Measurements from ENCODE around the gene NQO1.
A peak's percentile ranks its signal among the peaks of the same experiment; 100 is the strongest.

DNA sequence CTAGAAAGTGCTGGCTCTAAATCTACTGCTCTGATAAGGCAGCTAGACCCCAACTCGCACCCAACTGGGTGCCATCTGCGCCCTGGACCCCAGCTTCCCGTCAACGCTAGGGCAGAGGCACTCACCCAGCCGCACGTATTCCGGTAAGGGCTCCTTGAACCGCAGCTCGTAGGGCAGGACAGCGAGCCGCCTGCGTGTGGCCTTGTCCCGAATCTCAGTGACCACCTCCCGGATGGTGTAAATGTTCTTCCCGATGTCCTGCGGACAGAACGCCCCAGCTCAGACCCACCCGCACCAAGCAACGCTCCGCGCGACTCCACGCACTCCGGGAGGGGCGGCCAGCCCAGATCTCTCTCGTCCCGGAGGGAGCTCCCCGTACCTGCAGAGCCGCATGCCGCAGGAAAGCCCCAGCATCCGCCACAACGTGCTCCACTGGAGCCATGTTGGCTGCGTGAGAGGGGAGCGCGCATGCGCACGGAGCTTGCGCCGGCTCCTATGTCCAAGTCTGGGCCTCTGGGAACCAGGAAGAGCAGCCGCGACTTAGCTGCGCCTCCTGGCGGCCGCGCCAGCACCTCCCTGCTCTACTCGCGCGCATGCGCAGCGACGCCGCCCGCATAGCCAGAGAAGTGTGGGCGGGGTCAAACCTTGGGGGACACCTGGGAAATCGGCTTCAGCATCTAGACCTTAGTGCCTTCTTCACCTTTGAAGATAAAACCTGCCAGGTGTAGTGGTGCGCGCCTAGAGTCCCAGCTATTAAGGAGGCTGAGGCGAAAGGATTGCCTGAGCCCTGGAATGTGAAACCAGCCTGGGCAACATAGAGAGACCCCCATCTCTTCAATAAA is 28.3 kb upstream of the NQO1 start, which contains the start of gene NOB1:
- TF ChIP-seq, protein P1, sequence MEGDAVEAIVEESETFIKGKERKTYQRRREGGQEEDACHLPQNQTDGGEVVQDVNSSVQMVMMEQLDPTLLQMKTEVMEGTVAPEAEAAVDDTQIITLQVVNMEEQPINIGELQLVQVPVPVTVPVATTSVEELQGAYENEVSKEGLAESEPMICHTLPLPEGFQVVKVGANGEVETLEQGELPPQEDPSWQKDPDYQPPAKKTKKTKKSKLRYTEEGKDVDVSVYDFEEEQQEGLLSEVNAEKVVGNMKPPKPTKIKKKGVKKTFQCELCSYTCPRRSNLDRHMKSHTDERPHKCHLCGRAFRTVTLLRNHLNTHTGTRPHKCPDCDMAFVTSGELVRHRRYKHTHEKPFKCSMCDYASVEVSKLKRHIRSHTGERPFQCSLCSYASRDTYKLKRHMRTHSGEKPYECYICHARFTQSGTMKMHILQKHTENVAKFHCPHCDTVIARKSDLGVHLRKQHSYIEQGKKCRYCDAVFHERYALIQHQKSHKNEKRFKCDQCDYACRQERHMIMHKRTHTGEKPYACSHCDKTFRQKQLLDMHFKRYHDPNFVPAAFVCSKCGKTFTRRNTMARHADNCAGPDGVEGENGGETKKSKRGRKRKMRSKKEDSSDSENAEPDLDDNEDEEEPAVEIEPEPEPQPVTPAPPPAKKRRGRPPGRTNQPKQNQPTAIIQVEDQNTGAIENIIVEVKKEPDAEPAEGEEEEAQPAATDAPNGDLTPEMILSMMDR (optimal IDR thresholded peaks at IDR 0.05 in 1 of 3, IDR thresholded peaks at IDR 0.05 in 1 of 3, conservative IDR thresholded peaks at IDR 0.05 in 1 of 3; ENCODE audit: extremely low read depth in 1 of 3, insufficient read depth in 2 of 3, low read length in 3 of 3), result peak; percentile 92 to 100 (median 98)
- no peak for TF ChIP-seq EZH2 (IDR thresholded peaks at IDR 0.05; ENCODE audit: low read length)
